ENCODE measurements around the gene ANKRD61. TPM values are rescaled to one million over a fixed set of nuclear protein-coding genes. Genes with fewer than 3 reads are reported as not detected.
"Not testable (repeated sequence)": the region's sequence is repeated elsewhere in the genome, so short reads cannot be mapped to it uniquely, and the experiment has no call there.

Gene ANKRD61
- total RNA-seq, result not detected in 2 replicates

- Histone ChIP-seq H2AFZ (ENCODE audit: low read length) (no peak within 1 kb of the TSS), H3K79me2 (ENCODE audit: insufficient read depth, low read length) (peaks cover 16% of the 10 kb centered on the region), H3K27me3 (ENCODE audit: insufficient read depth, low read length) (no peaks in the 10 kb centered on the region), H3K27ac (ENCODE audit: low read depth, low read length) (no peak within 1 kb of the TSS), H4K20me1 (ENCODE audit: insufficient read depth, low read length) (no peaks in the 10 kb centered on the region), H3K9me3 (ENCODE audit: low read depth, low read length) (no peaks in the 10 kb centered on the region), H3K36me3 (ENCODE audit: insufficient read depth, low read length) (peaks cover 61% of the 10 kb centered on the region), H3K4me2 (ENCODE audit: insufficient read depth, low read length) (no peak within 1 kb of the TSS), H3K4me3 (ENCODE audit: insufficient read depth, low read length) (no peak within 1 kb of the TSS), H3K4me1 (ENCODE audit: insufficient read depth, low read length) (no peaks in the 10 kb centered on the region)
- TF ChIP-seq, protein P1, sequence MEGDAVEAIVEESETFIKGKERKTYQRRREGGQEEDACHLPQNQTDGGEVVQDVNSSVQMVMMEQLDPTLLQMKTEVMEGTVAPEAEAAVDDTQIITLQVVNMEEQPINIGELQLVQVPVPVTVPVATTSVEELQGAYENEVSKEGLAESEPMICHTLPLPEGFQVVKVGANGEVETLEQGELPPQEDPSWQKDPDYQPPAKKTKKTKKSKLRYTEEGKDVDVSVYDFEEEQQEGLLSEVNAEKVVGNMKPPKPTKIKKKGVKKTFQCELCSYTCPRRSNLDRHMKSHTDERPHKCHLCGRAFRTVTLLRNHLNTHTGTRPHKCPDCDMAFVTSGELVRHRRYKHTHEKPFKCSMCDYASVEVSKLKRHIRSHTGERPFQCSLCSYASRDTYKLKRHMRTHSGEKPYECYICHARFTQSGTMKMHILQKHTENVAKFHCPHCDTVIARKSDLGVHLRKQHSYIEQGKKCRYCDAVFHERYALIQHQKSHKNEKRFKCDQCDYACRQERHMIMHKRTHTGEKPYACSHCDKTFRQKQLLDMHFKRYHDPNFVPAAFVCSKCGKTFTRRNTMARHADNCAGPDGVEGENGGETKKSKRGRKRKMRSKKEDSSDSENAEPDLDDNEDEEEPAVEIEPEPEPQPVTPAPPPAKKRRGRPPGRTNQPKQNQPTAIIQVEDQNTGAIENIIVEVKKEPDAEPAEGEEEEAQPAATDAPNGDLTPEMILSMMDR (IDR thresholded peaks at IDR 0.05; ENCODE audit: extremely low read depth, low read depth, low read length), result no peak
- DNase-seq (ENCODE audit: insufficient read length, low spot score, missing footprints), result no peak
Observed at GRCh38 chr7:6030988-6031387, at the start of gene ANKRD61. Gene ANKRD61, plus strand, starts transcription at chr7:6031376. Its CDS starts 0 bp downstream, at chr7:6031376.

GRCh38 chr7:5987061-5987460 lies 44.1 kb upstream of the ANKRD61 start:
- not testable (repeated sequence) for H3K4me2 ChIP-seq (ENCODE audit: insufficient read depth, low read length); DNase-seq (ENCODE audit: insufficient read length, low spot score, missing footprints); H3K79me2 ChIP-seq (ENCODE audit: insufficient read depth, low read length); H2AFZ ChIP-seq (ENCODE audit: low read length); H3K4me1 ChIP-seq (ENCODE audit: insufficient read depth, low read length); H3K4me3 ChIP-seq (ENCODE audit: insufficient read depth, low read length); H3K9me3 ChIP-seq (ENCODE audit: low read depth, low read length); H4K20me1 ChIP-seq (ENCODE audit: insufficient read depth, low read length); H3K27ac ChIP-seq (ENCODE audit: low read depth, low read length); H3K27me3 ChIP-seq (ENCODE audit: insufficient read depth, low read length)
- peaks cover 22% of the 10 kb centered on the region for H3K36me3 ChIP-seq (ENCODE audit: insufficient read depth, low read length)

GRCh38 chr7:5997210-5997808 lies 33.9 kb upstream of the ANKRD61 start:
- H4K20me1 ChIP-seq (ENCODE audit: insufficient read depth, low read length), result no peaks in the 10 kb centered on the region
- no peak overlapping the region for H3K27ac ChIP-seq (ENCODE audit: low read depth, low read length)
- TF ChIP-seq, protein P1 (IDR thresholded peaks at IDR 0.05; ENCODE audit: extremely low read depth, low read depth, low read length), result peak; percentile 70
- H3K27me3 ChIP-seq (ENCODE audit: insufficient read depth, low read length), result no peaks in the 10 kb centered on the region
- H3K79me2 ChIP-seq (ENCODE audit: insufficient read depth, low read length), result no peaks in the 10 kb centered on the region
- no peaks in the 10 kb centered on the region for H3K9me3 ChIP-seq (ENCODE audit: low read depth, low read length)
- no peak overlapping the region for H2AFZ ChIP-seq (ENCODE audit: low read length)
- H3K4me3 ChIP-seq (ENCODE audit: insufficient read depth, low read length), result no peak overlapping the region
- peaks cover 22% of the 10 kb centered on the region for H3K36me3 ChIP-seq (ENCODE audit: insufficient read depth, low read length)
- H3K4me2 ChIP-seq (ENCODE audit: insufficient read depth, low read length), result no peak overlapping the region
- no peaks in the 10 kb centered on the region for H3K4me1 ChIP-seq (ENCODE audit: insufficient read depth, low read length)
- DNase-seq (ENCODE audit: insufficient read length, low spot score, missing footprints), result peak; percentile 87

DNA sequence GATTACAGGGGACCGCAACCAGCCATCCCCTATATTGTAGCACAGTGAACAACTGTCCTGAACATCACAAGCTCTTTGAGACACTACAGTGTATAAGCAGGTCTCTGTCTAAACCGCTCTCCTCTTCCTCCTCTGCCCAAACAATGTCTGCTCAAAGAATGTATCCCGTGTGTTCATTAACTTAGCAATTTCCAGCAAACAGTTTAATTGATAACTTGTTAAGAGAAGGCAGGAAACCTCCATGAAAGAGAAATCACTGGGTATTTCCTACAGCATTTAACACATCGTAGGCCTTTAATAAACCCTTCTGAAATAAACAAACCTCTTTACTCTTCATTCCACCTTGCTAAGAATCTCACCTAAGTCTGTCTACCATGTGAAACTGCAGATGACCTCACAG lies 23.8 kb upstream of the ANKRD61 start:
- peaks cover 47% of the 10 kb centered on the region for H3K79me2 ChIP-seq (ENCODE audit: insufficient read depth, low read length)

GRCh38 chr7:6007835-6008590 lies 23.2 kb upstream of the ANKRD61 start:
- Histone ChIP-seq H3K27ac (ENCODE audit: low read depth, low read length) (peak overlapping the region; percentile 91), H3K4me1 (ENCODE audit: insufficient read depth, low read length) (peaks cover 20% of the 10 kb centered on the region), H3K4me3 (ENCODE audit: insufficient read depth, low read length) (peak overlapping the region; percentile 91), H3K4me2 (ENCODE audit: insufficient read depth, low read length) (peak overlapping the region; percentile 84), H3K79me2 (ENCODE audit: insufficient read depth, low read length) (peaks cover 53% of the 10 kb centered on the region), H3K36me3 (ENCODE audit: insufficient read depth, low read length) (peaks cover 11% of the 10 kb centered on the region)
- H3K9me3 ChIP-seq (ENCODE audit: low read depth, low read length); DNase-seq (ENCODE audit: insufficient read length, low spot score, missing footprints); H2AFZ ChIP-seq (ENCODE audit: low read length); H4K20me1 ChIP-seq (ENCODE audit: insufficient read depth, low read length); H3K27me3 ChIP-seq (ENCODE audit: insufficient read depth, low read length): not testable (repeated sequence)

More for the DNA sequence above, 23.8 kb upstream of the ANKRD61 start:
- Histone ChIP-seq H3K4me1 (ENCODE audit: insufficient read depth, low read length) (peaks cover 19% of the 10 kb centered on the region), H4K20me1 (ENCODE audit: insufficient read depth, low read length) (no peaks in the 10 kb centered on the region), H3K27ac (ENCODE audit: low read depth, low read length) (peak overlapping the region; percentile 37), H3K27me3 (ENCODE audit: insufficient read depth, low read length) (no peaks in the 10 kb centered on the region), H2AFZ (ENCODE audit: low read length) (no peak overlapping the region), H3K36me3 (ENCODE audit: insufficient read depth, low read length) (peaks cover 14% of the 10 kb centered on the region), H3K4me3 (ENCODE audit: insufficient read depth, low read length) (no peak overlapping the region), H3K9me3 (ENCODE audit: low read depth, low read length) (no peaks in the 10 kb centered on the region), H3K4me2 (ENCODE audit: insufficient read depth, low read length) (no peak overlapping the region)
- TF ChIP-seq, protein P1 (IDR thresholded peaks at IDR 0.05; ENCODE audit: extremely low read depth, low read depth, low read length), result no peak
- DNase-seq (ENCODE audit: insufficient read length, low spot score, missing footprints), result no peak

Measured in osteoblast (primary cell).